Esophagus (tissue), 2 donors: ENCODE data around the gene CASKIN2. TPM values are rescaled to one million over a fixed set of nuclear protein-coding genes. Genes with fewer than 3 reads are reported as not detected.

Source experiments
- H3K27ac ChIP-seq, 2 donors: one replicate each; pipeline ENCODE4 v1.5.1; 2013; ENCODE audit warnings: low read depth in 2 of 2, mild to moderate bottlenecking in 2 of 2, inconsistent platforms in 1 of 2, low read length in 1 of 2, moderate library complexity in 1 of 2
- H3K27me3 ChIP-seq, 2 donors: one replicate each; pipeline ENCODE4 v1.6.1; 2013; ENCODE audit warnings: low read length in 2 of 2, control low read depth in 1 of 2, mild to moderate bottlenecking in 1 of 2; ENCODE audit not compliant: insufficient read depth in 2 of 2, control insufficient read depth in 1 of 2
- H3K36me3 ChIP-seq, 2 donors: one replicate each; pipeline ENCODE4 v1.6.1; 2013; ENCODE audit warnings: low read length in 1 of 2; ENCODE audit not compliant: control insufficient read depth in 2 of 2, insufficient read depth in 2 of 2
- H3K4me1 ChIP-seq, 2 donors: one replicate each; pipeline ENCODE4 v1.6.1; 2013; ENCODE audit warnings: low read length in 1 of 2; ENCODE audit not compliant: control insufficient read depth in 2 of 2, insufficient read depth in 2 of 2
- H3K4me3 ChIP-seq, 2 donors: one replicate each; pipeline ENCODE4 v1.5.1; 2013; ENCODE audit warnings: low read length in 2 of 2, mild to moderate bottlenecking in 2 of 2, low read depth in 1 of 2, moderate library complexity in 1 of 2
- H3K9me3 ChIP-seq, 2 donors: one replicate each; pipeline ENCODE4 v1.6.1; 2013; ENCODE audit warnings: mild to moderate bottlenecking in 2 of 2, low read depth in 1 of 2, low read length in 1 of 2, moderate library complexity in 1 of 2; ENCODE audit not compliant: control insufficient read depth in 2 of 2, insufficient read depth in 1 of 2
- WGBS, 2 donors: extraction: QIAGEN DNeasy Blood & Tissue Kit; methylation state at CpG; one replicate each; pipeline ENCODE4 v1.1.7; 2013; 5-methylcytosine and 5-hydroxymethylcytosine counted together
- polyA plus RNA-seq, 2 donors: library from polyadenylated mRNA; stranded (reverse); fragments of 200-250 nt; gene quantifications; one replicate each; pipeline ENCODE4 v1.2.3, GENCODE V29; 2013
- donor health status: healthy with polysubstance abuse.
- donor health status: Bipolar disorder and iron deficiency.

Gene CASKIN2
- polyA plus RNA-seq, result 10 to 100 TPM in 1 of 2 donors, 1 to 10 TPM in 1; 6.3 to 10.5 TPM

- H3K4me1 ChIP-seq, result peaks cover 7 to 17% of the 10 kb centered on the region in 2 donors
- WGBS, 2 donors, result 0% methylated on average over 53 to 78 of the region's 78 CpGs
- peaks cover 0 to 2% of the 10 kb centered on the region in 2 donors for H3K36me3 ChIP-seq
- H3K4me3 ChIP-seq, result peak within 1 kb of the TSS; percentile 75 to 82
- no peaks in the 10 kb centered on the region for H3K9me3 ChIP-seq
- no peaks in the 10 kb centered on the region for H3K27me3 ChIP-seq
- H3K27ac ChIP-seq, result peak within 1 kb of the TSS; percentile 82 to 85
These were observed at the start of gene CASKIN2 for GRCh38 chr17:75515496-75516254. TSS of gene CASKIN2 (minus strand) at chr17:75515537. CDS start at chr17:75513804, 1,733 bp downstream.

- peaks cover 0 to 4% of the 10 kb centered on the region in 2 donors for H3K4me1 ChIP-seq
- no peaks in the 10 kb centered on the region for H3K9me3 ChIP-seq
- 64 to 78% methylated on average over 7 of the region's 7 CpGs for WGBS, 2 donors
- H3K4me3 ChIP-seq, result no peak overlapping the region
- H3K27me3 ChIP-seq, result no peaks in the 10 kb centered on the region
- H3K36me3 ChIP-seq, result peaks cover 12 to 56% of the 10 kb centered on the region in 2 donors
- H3K27ac ChIP-seq, result peak overlapping the region; percentile 78 to 83
These were observed 49.7 kb upstream of the CASKIN2 start for GRCh38 chr17:75565066-75565465.

GRCh38 chr17:75564195-75564594 is 48.9 kb upstream of the CASKIN2 start:
- no peak overlapping the region for H3K4me3 ChIP-seq
- peaks cover 12 to 54% of the 10 kb centered on the region in 2 donors for H3K36me3 ChIP-seq
- H3K9me3 ChIP-seq, result no peaks in the 10 kb centered on the region
- H3K27me3 ChIP-seq, result no peaks in the 10 kb centered on the region
- H3K4me1 ChIP-seq, result peaks cover 0 to 4% of the 10 kb centered on the region in 2 donors
- peak overlapping the region; percentile 42 to 83 for H3K27ac ChIP-seq
- WGBS, 2 donors, result 94 to 96% methylated on average over 11 of the region's 11 CpGs

GRCh38 chr17:75563063-75563758 is 47.9 kb upstream of the CASKIN2 start:
- H3K4me1 ChIP-seq, result peaks cover 0 to 4% of the 10 kb centered on the region in 2 donors
- peaks cover 12 to 49% of the 10 kb centered on the region in 2 donors for H3K36me3 ChIP-seq
- 93 to 95% methylated on average over 28 of the region's 28 CpGs for WGBS, 2 donors
- H3K27me3 ChIP-seq, result no peaks in the 10 kb centered on the region
- H3K9me3 ChIP-seq, result no peaks in the 10 kb centered on the region
- no peak overlapping the region for H3K27ac ChIP-seq
- H3K4me3 ChIP-seq, result no peak overlapping the region

- H3K27ac ChIP-seq, result no peak overlapping the region
- H3K9me3 ChIP-seq, result no peaks in the 10 kb centered on the region
- 78 to 82% methylated on average over 5 of the region's 5 CpGs for WGBS, 2 donors
- no peak overlapping the region for H3K4me3 ChIP-seq
- peaks cover 0 to 4% of the 10 kb centered on the region in 2 donors for H3K4me1 ChIP-seq
- H3K27me3 ChIP-seq, result no peaks in the 10 kb centered on the region
- H3K36me3 ChIP-seq, result peaks cover 7 to 50% of the 10 kb centered on the region in 2 donors
These were observed 46.7 kb upstream of the CASKIN2 start for GRCh38 chr17:75561927-75562603.

GRCh38 chr17:75559958-75560533 is 44.7 kb upstream of the CASKIN2 start:
- Histone ChIP-seq H3K27ac (no peak overlapping the region), H3K4me1 (no peaks in the 10 kb centered on the region), H3K36me3 (peaks cover 4 to 41% of the 10 kb centered on the region in 2 donors), H3K27me3 (no peaks in the 10 kb centered on the region), H3K9me3 (no peaks in the 10 kb centered on the region), H3K4me3 (no peak overlapping the region)
- WGBS, 2 donors, result 83 to 91% methylated on average over 9 of the region's 9 CpGs

GRCh38 chr17:75558666-75559530 is 43.6 kb upstream of the CASKIN2 start:
- no peak overlapping the region for H3K27ac ChIP-seq

GRCh38 chr17:75557852-75558665 is 42.7 kb upstream of the CASKIN2 start:
- no peaks in the 10 kb centered on the region for H3K9me3 ChIP-seq
- H3K27me3 ChIP-seq, result no peaks in the 10 kb centered on the region
- no peak overlapping the region for H3K4me3 ChIP-seq
- H3K36me3 ChIP-seq, result peaks cover 0 to 22% of the 10 kb centered on the region in 2 donors
- no peaks in the 10 kb centered on the region for H3K4me1 ChIP-seq
- WGBS, 2 donors, result 68 to 87% methylated on average over 18 of the region's 18 CpGs
- no peak overlapping the region for H3K27ac ChIP-seq

More at GRCh38 chr17:75558666-75559530, 43.6 kb upstream of the CASKIN2 start:
- H3K27me3 ChIP-seq, result no peaks in the 10 kb centered on the region
- peaks cover 0 to 30% of the 10 kb centered on the region in 2 donors for H3K36me3 ChIP-seq
- 75 to 91% methylated on average over 30 to 35 of the region's 38 CpGs for WGBS, 2 donors
- no peaks in the 10 kb centered on the region for H3K4me1 ChIP-seq
- H3K9me3 ChIP-seq, result no peaks in the 10 kb centered on the region
- no peak overlapping the region for H3K4me3 ChIP-seq
